Activated CD4-positive, alpha-beta T cell treated with anti-CD3 and anti-CD28 coated beads, Interleukin-2, amount 50 U/mL, for 48 hours (primary cell): ENCODE data around the gene CEACAM18.
A peak's percentile ranks its signal among the peaks of the same experiment; 100 is the strongest.
"Not testable (repeated sequence)": the region's sequence is repeated elsewhere in the genome, so short reads cannot be mapped to it uniquely, and the experiment has no call there.

Experiments used
- DNase-seq, 2 experiments: peaks; one replicate each; pipeline ENCODE4 v3.0.0-alpha.2; 2020

Gene CEACAM18

DNA sequence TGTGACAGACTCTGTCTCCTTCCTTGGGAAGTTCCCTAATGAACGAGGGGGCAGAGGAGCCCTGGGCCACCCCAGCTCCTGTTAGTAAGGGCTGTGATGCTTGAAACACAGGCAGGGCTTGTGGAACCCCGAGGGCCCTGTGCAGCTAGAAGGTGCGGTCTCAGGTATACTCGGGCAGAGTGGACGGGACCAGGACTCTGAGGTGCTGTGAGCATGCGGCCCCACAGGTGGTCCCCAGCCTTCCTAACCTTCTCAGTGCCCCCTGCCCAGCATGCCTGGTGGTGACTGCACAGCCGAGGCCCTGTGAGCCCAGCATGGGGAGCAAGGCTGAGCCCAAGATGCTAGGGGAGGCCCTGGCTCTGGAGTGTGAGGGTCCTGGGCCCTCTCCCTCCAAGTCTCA lies 16.1 kb upstream of the CEACAM18 start:
- DNase-seq, result no peak

DNA sequence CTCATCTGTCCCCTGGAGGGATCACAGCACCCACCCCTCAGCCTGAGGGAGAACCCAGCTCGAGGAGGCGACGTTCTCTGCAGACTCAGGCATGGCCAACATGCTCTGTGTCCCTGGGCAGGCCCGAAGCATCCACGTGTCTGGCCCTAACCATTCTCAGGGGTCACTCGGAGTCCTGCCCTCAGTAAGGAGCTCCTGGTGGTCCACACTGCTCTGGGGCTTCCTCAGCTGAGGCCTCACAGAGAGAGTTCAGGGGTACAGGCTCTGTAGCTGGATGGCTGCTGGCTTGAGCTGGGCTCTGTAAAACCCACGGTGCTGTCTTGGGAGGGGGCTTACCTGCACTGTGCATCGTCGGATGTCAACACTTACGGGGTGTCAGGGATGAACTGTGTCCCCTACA lies 15.7 kb upstream of the CEACAM18 start:
- no peak for DNase-seq

DNA sequence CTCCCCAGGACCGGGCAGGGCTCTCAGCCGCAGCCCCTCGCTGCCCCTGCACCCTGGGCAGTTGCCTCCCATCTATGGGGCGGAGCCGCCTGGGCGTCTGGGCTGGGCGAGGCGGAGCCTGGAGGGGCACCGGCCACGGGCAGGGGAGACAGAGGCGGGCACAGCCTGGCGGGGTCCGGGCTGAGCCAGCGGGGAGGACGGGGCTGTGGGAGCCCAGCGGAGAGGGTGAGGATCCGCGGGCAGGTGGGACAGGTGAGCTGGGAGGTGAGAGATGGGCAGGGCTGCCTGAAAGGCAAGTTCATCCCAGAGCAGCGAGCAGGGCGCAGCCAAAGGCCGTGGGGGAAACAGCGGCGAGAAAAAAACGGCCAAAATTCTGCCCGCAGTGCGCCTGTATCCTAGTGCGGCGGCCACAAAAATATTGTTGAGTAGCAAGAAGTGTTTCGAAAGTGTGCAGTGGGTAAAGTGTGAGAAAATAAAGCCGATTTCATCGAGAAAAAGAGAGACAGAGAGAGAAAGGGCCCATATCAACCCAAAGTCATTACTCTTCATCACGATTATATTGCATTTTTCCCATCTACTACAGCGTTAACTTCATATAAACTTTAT lies 14.3 kb upstream of the CEACAM18 start:
- not testable (repeated sequence) for DNase-seq

DNA sequence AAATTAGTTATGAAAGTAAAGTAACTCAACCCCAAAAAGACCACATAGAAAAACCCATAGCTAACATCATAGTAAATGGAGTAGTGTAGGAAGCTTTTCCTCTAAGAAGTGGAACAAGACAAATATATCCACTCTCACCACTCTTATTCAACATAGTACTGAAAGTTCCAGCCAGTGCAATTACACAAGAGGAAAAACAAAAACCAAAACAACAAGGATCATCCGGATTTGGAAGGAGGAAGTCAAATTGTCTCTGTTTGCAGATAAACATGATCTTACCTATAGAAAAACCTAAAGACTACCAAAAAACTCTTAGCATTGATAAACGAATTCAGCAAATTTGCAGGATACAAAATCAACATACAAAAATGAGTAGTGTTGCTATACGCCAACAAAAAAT lies 11.6 kb upstream of the CEACAM18 start:
- no peak for DNase-seq

DNA sequence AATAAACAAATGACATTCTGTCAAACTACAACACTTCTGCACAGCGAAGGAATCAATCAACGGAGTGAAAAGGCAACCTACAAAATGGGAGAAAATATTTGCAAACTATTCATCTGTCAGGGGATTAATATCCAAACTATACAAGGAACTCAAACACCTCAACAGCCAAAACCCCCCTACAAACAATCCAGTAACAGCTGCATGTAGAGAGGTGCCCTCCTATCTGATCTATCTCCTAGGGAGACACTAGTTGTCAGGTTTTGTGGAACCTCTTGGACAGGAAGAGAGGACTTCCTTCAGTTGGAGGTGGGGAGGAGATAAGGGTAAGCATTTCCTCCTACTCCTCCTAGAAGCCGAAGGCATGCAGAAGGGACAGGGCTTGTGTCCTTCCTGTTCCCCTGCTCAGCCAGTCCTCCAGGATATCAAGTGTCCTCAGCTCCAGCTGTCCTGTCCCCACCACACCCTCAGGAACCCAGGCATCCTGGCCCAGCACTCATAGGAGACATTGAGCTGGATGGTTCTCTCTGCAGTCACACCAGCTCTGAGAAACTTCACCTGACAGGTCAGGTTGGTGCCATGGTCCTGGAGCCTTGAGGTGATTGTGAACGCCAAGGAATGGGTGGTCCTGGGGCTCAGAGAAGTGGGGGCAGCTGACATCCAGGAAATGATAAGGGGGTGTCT lies 10.3 kb upstream of the CEACAM18 start:
- DNase-seq, result no peak

DNA sequence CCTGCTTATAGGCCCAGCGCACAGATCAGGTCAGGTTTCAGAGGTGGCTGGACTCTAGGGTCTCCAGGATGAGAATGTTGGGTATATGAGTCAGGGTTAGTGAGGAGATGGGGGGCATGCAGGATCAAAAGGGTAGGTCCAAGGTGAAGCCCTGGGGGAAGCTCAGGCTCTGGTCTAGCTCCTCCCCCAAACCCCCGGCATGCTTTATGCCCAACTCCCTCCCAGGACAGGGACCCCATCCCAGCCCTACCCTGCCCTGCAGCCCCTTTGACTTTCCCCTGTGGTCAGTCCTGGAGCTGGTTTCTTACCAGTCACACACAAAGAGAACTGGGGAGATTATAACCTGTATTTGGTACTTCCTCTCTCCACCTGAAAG lies 9.8 kb upstream of the CEACAM18 start:
- DNase-seq, result no peak

GRCh38 chr19:51469162-51469561 lies 9.2 kb upstream of the CEACAM18 start:
- DNase-seq, result no peak

GRCh38 chr19:51469629-51470028 lies 8.7 kb upstream of the CEACAM18 start:
- DNase-seq, result no peak

GRCh38 chr19:51470966-51471365 lies 7.4 kb upstream of the CEACAM18 start:
- DNase-seq, result no peak

GRCh38 chr19:51471527-51471926 lies 6.8 kb upstream of the CEACAM18 start:
- no peak for DNase-seq

- DNase-seq, result peak in 1 of 2 experiments; percentile 25
These were observed 5.7 kb upstream of the CEACAM18 start for GRCh38 chr19:51472607-51473006.

DNA sequence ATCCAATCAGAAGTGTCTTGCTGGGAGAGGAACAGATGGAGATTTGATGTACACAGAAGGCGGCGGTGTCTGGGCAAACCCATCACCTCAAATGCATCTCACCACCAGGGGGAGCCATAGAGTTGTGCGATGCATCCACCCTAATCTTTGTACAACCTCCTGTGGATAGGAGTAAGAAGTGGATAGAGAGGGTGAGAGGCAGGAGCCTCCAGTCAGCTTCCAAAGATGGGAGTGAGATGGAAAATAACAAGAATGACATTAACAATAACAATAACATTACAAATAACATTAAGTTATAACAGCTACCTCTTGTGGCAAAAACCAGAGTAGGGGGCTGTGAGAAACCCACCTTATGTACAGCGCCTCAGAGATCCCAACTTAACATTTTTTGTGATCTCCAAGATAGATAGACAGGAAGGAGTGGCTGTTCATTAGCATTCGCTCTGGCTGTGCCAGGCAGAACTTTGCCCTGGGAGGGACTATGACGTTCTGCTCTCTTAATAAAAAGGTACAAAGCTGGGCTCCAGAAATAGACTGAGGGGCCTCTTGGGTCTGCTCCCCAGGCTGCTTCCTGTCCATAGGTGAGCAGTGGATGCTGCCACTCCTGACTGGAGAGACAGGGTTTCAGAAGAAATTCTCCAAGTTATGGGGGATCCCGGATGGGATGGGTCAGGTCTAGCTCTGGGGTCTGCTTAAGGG lies 5.2 kb upstream of the CEACAM18 start:
- DNase-seq, result peak; percentile 92 to 94

- DNase-seq, result no peak
These were observed 2.2 kb upstream of the CEACAM18 start for GRCh38 chr19:51476164-51476563.

- DNase-seq, result no peak
These were observed 995 bp upstream of the CEACAM18 start for GRCh38 chr19:51477344-51477743.

DNA sequence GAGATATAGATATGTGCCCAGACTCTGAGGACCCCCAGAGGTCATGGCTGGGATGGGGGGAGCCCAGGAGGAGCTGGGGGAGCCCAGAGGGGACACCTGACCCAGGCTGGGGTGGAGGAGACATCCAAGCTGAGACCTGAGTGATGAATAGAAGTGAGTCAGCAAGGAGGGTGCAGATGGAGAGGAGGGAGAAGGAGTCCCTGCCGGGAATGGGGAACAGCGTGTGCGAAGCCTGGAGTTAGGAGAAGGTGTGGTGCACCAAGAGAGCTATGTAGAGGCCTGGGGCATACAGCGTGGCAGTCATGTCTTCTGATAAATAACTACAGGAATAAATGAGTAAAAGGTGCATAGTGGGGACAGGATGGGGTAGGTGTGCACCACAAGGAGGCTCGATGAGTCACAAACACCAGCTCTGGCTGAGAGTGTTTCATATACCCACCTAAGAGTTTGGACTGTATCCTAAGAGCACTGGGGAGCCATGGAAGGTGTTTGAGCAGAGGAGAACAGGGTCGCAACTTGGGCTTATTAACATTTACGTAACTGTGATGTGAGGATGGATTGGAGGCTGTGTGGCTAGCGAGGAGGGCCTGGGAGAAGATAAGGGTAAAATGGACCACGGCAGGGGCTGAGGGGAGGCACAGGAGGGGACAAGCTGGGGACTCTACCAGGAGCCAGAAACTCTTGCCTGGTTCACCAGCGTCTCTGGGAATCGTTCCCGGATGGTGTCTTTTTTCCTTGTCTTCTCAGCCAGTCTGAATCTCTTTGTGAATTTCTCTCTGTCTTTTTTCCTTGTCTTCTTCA lies 1.4 kb downstream of the CEACAM18 start:
- DNase-seq, result peak; percentile 26 to 44

- DNase-seq, result peak; percentile 41 to 53
These were observed 2.3 kb downstream of the CEACAM18 start for GRCh38 chr19:51480590-51480989.

GRCh38 chr19:51485960-51486660 lies 7.8 kb downstream of the CEACAM18 start:
- no peak for DNase-seq

DNA sequence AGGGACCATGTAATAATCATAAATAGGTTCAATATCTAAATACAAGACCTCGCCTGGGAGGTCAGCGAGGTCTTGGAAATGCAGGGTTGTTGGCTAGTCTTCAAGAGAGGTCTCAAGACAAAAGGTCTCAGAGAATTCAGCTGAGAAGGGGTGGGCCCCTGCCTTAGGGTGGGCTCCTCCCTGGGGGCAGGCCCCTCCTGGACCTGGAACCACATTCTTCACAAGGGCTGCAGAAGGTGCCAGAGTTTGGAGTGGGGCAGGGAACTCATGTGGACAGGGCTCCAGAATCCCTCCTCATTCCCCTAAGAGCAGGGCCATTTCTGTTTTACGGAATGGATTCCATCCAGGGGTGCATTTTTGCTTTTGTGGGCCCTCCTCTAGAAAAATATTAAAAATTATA lies 10.2 kb downstream of the CEACAM18 start:
- DNase-seq, result no peak

DNA sequence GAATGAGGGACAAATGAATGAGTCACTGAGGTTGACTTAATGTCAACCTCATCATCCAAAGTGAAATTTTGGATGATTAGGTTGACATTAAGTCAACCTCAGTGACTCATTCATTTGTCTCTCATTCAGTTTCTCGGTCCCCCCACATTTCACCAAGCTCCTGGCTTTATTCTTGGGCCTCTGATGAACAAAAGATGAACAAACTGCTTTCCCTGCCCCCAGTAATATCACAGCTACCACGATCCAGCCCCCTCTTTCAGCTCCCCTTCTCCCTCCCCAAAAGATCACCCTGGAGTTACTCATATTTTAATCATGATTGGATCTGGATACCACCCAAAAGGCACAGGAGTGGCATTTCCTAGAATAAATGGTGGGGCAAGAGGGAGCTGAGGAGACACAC lies 10.8 kb downstream of the CEACAM18 start:
- peak; percentile 18 to 35 for DNase-seq

DNA sequence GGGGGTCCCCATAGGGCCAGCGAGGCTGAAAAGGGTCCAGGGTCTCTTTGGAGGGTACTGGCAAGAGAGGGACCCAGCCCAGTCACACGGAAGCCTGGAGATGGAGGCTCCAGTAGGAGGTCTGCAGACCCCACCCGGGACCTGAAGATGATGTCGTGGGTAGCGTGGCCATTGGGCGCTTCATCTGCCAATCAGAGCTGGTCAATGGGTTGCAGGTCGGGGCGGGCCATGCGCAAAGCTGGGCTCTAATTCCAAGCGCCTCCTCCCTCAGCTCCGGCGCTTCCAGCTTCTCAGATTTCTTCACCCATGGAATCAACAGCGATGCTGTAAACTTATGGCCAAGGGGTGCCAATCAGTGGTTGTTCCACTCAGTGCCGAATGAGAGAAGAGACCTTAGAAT lies 12.3 kb downstream of the CEACAM18 start:
- DNase-seq, result no peak

DNA sequence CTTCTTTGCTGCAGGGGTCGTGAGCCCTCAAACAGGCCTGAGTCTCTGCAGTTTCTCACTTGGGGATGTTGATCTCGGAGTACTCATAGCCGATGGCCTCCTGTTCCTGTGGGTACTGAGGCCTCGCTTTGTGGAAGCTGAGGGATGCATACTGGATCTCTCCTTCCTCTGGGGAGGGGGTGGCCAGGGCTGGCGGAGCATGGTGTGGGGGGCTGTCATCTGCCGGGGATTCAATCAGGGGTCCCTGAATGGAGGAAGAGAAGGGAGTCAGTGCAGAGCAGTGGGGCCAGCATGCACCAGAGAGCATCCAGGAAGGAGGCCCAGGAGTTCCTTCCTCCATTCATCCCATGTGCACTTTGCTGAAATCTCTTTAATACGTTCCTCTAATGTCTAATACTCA lies 13.2 kb downstream of the CEACAM18 start:
- DNase-seq, result no peak

DNA sequence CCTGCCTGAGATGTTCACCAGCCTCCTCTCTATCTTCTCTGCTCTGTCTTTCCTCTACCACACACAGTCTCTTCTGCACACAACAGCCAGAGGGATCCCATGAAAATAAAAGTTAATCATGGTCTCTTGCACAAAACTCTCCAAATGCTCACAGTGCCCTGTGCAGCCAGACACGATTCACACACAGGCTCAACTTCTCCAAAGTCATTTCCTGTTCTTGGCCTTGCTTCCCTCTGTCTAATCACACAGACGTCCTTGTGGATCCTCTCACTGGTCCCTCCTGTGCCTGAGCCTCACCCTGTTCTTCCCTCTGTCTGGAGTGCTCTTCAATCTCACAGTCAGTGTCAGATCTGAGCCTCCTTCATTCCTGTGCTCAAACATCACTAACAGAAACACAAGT lies 15.4 kb downstream of the CEACAM18 start:
- no peak for DNase-seq

DNA sequence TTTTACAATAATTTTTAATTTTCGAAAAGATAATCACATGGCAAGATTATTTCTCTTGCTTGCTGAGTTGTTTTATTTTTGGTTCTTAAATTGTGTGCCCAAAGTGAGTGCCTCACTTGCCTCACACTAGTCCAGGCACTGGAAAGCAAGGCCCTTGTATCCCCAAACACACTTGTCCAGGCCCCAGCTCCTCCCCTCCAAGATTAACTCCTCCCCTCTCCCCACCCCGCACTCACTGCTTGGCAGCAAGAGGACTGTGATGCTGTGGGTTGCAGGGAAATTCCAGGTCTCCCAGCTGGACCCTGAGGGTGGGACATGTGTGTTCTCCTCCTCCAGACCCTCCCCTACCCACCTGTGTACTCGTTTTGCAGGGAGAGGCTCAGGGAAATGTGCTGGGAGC lies 19.3 kb downstream of the CEACAM18 start:
- DNase-seq, result no peak
